Osteoblast (primary cell): ENCODE data around the gene RHOG. TPM values are rescaled to one million over a fixed set of nuclear protein-coding genes. Genes with fewer than 3 reads are reported as not detected.

Experiments
- DNase-seq: peaks from one replicate; pipeline ENCODE4 v3.0.0; 2011; ENCODE audit warnings: low spot score, mixed read lengths; ENCODE audit not compliant: insufficient read length; ENCODE audit errors: missing footprints
- H2AFZ ChIP-seq: 2 replicates; pipeline ENCODE4 v1.6.0; 2011; ENCODE audit warnings: mild to moderate bottlenecking, low read length
- H3K27ac ChIP-seq: 2 replicates; pipeline ENCODE4 v1.5.1; 2011; ENCODE audit warnings: mild to moderate bottlenecking, low read depth, low read length, moderate library complexity
- H3K27me3 ChIP-seq: 2 replicates; pipeline ENCODE4 v1.6.0; 2012; ENCODE audit warnings: mild to moderate bottlenecking, control low read depth, inconsistent platforms, low read length, moderate library complexity; ENCODE audit not compliant: insufficient read depth
- H3K36me3 ChIP-seq: 2 replicates; pipeline ENCODE4 v1.5.1; 2011; ENCODE audit warnings: mild to moderate bottlenecking, low read length, control low read depth, moderate library complexity; ENCODE audit not compliant: insufficient read depth
- H3K4me1 ChIP-seq: 2 replicates; pipeline ENCODE4 v1.5.1; 2011; ENCODE audit warnings: mild to moderate bottlenecking, low read length, control low read depth, moderate library complexity; ENCODE audit not compliant: insufficient read depth
- H3K4me2 ChIP-seq: 2 replicates; pipeline ENCODE4 v1.6.0; 2011; ENCODE audit warnings: mild to moderate bottlenecking, low read length; ENCODE audit not compliant: insufficient read depth
- H3K4me3 ChIP-seq: fragments of 200-600 bp; sonication (generic); 3 replicates; pipeline ENCODE4 v1.5.1; 2012; ENCODE audit warnings: mild to moderate bottlenecking, low read length, inconsistent platforms; ENCODE audit not compliant: insufficient read depth
- H3K79me2 ChIP-seq: 2 replicates; pipeline ENCODE4 v1.6.0; 2012; ENCODE audit warnings: mild to moderate bottlenecking, low read length, control low read depth, inconsistent platforms; ENCODE audit not compliant: insufficient read depth
- H3K9me3 ChIP-seq: 2 replicates; pipeline ENCODE4 v1.5.1; 2011; ENCODE audit warnings: low read depth, low read length, control low read depth
- H4K20me1 ChIP-seq: 2 replicates; pipeline ENCODE4 v1.6.0; 2012; ENCODE audit warnings: mild to moderate bottlenecking, low read length, control low read depth; ENCODE audit not compliant: insufficient read depth
- total RNA-seq: library from RNA; depleted of rRNA; stranded (reverse); fragments of >200 nt; gene quantifications from 2 replicates; pipeline ENCODE4 v1.2.3, GENCODE V29; 2012
- TF ChIP-seq, protein P1 (sequence below): IDR thresholded peaks from 2 replicates; pipeline ENCODE4 v1.5.1; 2011; ENCODE audit warnings: mild to moderate bottlenecking, low read depth, low read length, moderate library complexity; ENCODE audit errors: extremely low read depth

The RHOG gene
- total RNA-seq, 1 donor, result 17.0 TPM

DNA sequence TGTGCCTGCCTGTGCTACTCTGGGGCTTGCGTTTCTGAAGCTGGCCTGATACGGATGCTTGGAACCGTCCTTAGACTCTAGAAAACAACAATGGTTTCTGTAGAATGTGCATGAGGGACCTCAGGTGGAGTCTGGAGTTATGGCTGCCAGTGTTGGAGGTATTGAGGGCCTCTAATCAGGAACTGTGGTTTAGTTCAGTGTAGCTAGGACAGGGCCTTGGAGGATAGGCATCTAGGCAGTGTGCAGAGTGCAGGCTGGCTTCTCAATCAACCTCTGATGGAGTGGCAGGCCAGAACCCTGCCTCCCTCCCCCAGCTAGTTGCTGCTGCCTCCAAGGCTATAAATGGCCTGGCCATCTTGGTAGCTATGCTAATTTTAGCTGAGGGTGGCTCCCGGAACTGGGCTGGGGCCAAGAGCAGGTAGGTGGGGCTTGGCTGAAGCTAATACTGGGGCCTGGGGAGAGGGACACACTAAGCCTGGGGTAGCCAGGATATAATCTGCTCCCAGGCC, 18.7 kb upstream of the RHOG start:
- H3K79me2 ChIP-seq, result peaks cover 82% of the 10 kb centered on the region
- DNase-seq, result peak; percentile 65
- no peak overlapping the region for H2AFZ ChIP-seq

DNA sequence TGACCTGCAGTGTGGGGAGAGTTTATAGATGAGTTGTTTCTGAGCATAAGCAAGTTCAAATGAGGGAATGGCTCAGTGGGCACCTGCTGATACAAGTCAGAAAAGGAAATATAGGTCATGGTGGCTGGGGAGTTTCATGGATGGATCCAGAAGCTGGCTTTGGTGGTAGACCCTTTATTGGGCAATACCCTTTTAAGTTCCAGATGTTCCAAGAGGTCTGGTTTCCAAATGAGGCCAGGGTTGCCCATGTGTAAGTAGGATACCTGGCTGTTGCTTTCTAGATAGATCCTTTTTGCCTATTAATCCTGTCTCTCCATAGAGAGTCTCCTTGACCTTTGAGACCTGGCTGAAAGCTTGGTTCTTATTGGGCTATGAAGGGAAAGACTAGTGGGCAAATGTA, 16.9 kb upstream of the RHOG start:
- H4K20me1 ChIP-seq, result peaks cover 8% of the 10 kb centered on the region
- no peak overlapping the region for H3K27ac ChIP-seq
- H3K36me3 ChIP-seq, result no peaks in the 10 kb centered on the region
- H3K27me3 ChIP-seq, result no peaks in the 10 kb centered on the region
- H3K9me3 ChIP-seq, result no peaks in the 10 kb centered on the region
- H3K79me2 ChIP-seq, result peaks cover 65% of the 10 kb centered on the region
- peak overlapping the region; percentile 90 for H3K4me2 ChIP-seq
- DNase-seq, result peak; percentile 60
- H3K4me1 ChIP-seq, result peaks cover 28% of the 10 kb centered on the region
- no peak overlapping the region for H2AFZ ChIP-seq
- TF ChIP-seq, protein P1, sequence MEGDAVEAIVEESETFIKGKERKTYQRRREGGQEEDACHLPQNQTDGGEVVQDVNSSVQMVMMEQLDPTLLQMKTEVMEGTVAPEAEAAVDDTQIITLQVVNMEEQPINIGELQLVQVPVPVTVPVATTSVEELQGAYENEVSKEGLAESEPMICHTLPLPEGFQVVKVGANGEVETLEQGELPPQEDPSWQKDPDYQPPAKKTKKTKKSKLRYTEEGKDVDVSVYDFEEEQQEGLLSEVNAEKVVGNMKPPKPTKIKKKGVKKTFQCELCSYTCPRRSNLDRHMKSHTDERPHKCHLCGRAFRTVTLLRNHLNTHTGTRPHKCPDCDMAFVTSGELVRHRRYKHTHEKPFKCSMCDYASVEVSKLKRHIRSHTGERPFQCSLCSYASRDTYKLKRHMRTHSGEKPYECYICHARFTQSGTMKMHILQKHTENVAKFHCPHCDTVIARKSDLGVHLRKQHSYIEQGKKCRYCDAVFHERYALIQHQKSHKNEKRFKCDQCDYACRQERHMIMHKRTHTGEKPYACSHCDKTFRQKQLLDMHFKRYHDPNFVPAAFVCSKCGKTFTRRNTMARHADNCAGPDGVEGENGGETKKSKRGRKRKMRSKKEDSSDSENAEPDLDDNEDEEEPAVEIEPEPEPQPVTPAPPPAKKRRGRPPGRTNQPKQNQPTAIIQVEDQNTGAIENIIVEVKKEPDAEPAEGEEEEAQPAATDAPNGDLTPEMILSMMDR, result no peak
- H3K4me3 ChIP-seq, result no peak overlapping the region

More for the DNA sequence above, 18.7 kb upstream of the RHOG start:
- Histone ChIP-seq H3K27me3 (no peaks in the 10 kb centered on the region), H3K4me2 (peak overlapping the region; percentile 7), H4K20me1 (peaks cover 8% of the 10 kb centered on the region), H3K4me1 (peaks cover 26% of the 10 kb centered on the region), H3K36me3 (no peaks in the 10 kb centered on the region), H3K4me3 (no peak overlapping the region), H3K27ac (no peak overlapping the region), H3K9me3 (no peaks in the 10 kb centered on the region)
- TF ChIP-seq, protein P1, result no peak

DNA sequence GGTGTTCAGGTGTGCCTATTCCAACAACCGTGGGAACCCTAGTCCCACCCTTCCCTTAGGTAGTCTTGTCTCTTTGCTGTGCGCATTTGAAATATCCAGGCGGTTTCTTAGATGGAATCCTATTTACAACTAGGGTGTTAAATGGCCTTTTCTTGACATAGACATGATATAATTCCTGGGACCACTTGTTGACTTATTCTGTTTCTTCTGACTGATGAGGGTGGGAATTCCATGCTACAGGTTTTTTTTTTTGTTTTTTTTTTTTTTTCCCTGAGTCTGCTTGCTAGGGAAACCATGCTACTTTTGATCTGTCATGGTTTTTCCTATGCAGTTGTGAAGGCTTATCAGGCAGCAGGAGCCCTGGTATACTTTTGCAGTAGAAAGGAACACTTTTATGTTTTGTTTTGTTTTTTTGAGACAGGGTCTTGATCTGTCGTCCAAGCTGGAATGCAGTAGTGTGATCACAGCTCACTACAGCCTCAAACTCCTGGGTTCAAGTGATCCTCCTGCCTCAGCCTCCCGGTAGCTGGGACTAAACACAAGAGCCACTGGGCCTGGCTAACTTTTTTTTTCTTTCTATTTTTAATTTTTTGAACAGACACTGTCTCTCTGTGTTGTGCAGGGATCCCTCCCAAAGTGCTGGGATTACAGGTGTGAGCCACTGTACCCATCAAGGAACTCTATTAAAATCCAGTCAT, 16.2 kb upstream of the RHOG start:
- TF ChIP-seq, protein P1, result no peak
- Histone ChIP-seq H3K4me3 (peak overlapping the region; percentile 96), H4K20me1 (peaks cover 8% of the 10 kb centered on the region), H3K4me2 (peak overlapping the region; percentile 90), H3K4me1 (peaks cover 28% of the 10 kb centered on the region), H2AFZ (no peak overlapping the region), H3K27ac (no peak overlapping the region), H3K36me3 (no peaks in the 10 kb centered on the region), H3K27me3 (no peaks in the 10 kb centered on the region), H3K9me3 (no peaks in the 10 kb centered on the region), H3K79me2 (peaks cover 58% of the 10 kb centered on the region)
- no peak for DNase-seq

DNA sequence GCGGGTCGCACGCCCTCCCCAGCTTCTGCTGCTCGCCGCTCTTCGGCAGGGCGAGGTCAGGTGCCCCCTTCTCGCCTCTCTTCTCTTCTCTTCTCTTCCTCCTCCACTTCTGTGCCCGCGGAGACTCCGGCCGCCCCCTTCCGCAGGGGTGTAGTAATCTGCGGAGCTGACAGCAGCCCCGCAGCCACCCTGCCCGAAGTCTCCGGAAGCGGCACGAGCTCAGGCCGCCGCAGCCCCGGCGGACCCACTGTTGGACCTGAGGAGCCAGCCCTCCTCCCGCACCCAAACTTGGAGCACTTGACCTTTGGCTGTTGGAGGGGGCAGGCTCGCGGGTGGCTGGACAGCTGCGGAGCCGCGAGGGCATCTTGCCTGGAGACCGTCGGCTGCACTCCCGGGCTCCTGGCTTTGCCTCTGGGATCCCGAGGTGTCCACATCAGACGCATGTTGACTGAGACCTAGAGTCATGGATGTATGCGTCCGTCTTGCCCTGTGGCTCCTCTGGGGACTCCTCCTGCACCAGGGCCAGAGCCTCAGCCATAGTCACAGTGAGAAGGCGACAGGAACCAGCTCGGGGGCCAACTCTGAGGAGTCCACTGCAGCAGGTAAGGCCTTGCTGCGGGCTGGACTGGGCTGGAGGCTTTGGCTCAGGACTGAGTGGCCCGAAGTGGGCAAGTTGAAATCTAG, 15.2 kb upstream of the RHOG start:
- Histone ChIP-seq H3K4me3 (peak overlapping the region; percentile 96), H3K36me3 (no peaks in the 10 kb centered on the region), H4K20me1 (peaks cover 8% of the 10 kb centered on the region), H3K4me2 (peak overlapping the region; percentile 90), H3K4me1 (peaks cover 28% of the 10 kb centered on the region), H3K9me3 (no peaks in the 10 kb centered on the region), H3K27ac (peak overlapping the region; percentile 39), H3K79me2 (peaks cover 51% of the 10 kb centered on the region), H2AFZ (peak overlapping the region; percentile 91), H3K27me3 (no peaks in the 10 kb centered on the region)
- TF ChIP-seq, protein P1, result no peak
- DNase-seq, result peak; percentile 73
